ENCODE measurements around the gene TMED9. TPM values are rescaled to one million over a fixed set of nuclear protein-coding genes. Genes with fewer than 3 reads are reported as not detected.

The TMED9 gene
- total RNA-seq, 1 experiment from 2014 or later = 156 TPM

DNA sequence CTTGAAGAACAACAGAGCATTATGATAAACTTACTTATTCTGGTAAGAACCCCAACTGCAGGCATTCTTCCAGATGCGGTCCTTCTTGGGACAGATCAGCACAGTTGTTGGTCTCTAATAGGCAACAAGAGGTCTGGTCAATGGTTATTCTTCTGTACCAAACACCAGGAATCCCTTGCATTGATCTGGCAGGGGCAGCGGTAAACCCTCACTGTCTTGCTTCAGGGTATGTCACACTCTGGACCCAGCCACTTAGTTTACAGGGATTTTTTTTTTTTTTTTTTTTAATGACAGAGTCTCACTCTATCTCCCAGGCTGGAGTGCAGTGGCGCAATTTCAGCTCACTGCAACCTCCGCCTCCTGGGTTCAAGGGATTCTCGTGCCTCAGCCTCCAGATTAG lies 36.3 kb upstream of the TMED9 start:
- H4K8ac ChIP-seq (replicated peaks; ENCODE audit: insufficient read length, low read depth, low read length) = no peak overlapping the region
- peaks cover 15% of the 10 kb centered on the region for H3K23me2 ChIP-seq (ENCODE audit: insufficient read length, low read depth, low read length, poor library complexity, severe bottlenecking)
- no peak overlapping the region for H2AFZ ChIP-seq (ENCODE audit: low read length)
- no peak overlapping the region for H3K23ac ChIP-seq (ENCODE audit: insufficient read length, low read depth, low read length)
- H3K79me2 ChIP-seq (ENCODE audit: insufficient read depth, low read length) = peaks cover 9% of the 10 kb centered on the region; the same call in 1 of the 2 replicates
- no peak overlapping the region for H4K91ac ChIP-seq (ENCODE audit: insufficient read length, low read depth, low read length)
- no peak overlapping the region for H2AK5ac ChIP-seq (ENCODE audit: insufficient read length, low read length)
- no peak overlapping the region for H3K4me2 ChIP-seq (ENCODE audit: insufficient read depth, insufficient read length, low read length)
- H3K27ac ChIP-seq (ENCODE audit: insufficient read length, low read depth, low read length) = no peak overlapping the region
- H3K4me1 Mint-ChIP-seq = peaks cover 33 to 37% of the 10 kb centered on the region in 2 experiments
- H3K79me1 ChIP-seq (ENCODE audit: insufficient read depth, low read depth, low read length, poor library complexity, severe bottlenecking) = peaks cover 14% of the 10 kb centered on the region
- no peak overlapping the region for H2BK120ac ChIP-seq (ENCODE audit: low read depth, low read length, poor library complexity, severe bottlenecking)
- no peak overlapping the region for H3K4me3 Mint-ChIP-seq
- H3K27me3 ChIP-seq (ENCODE audit: insufficient read depth, low read length) = no peaks in the 10 kb centered on the region
- H4K20me1 ChIP-seq (ENCODE audit: control insufficient read depth, insufficient read depth, insufficient read length) = no peaks in the 10 kb centered on the region
- peaks cover 10 to 22% (median 22%) of the 10 kb centered on the region in 3 experiments for H3K36me3 Mint-ChIP-seq (ENCODE audit: insufficient read depth in 1 of 3, low read depth in 3 of 3)
- no peak overlapping the region for H2BK20ac ChIP-seq (ENCODE audit: low read depth, low read length, poor library complexity, severe bottlenecking)
- H3K9ac ChIP-seq (ENCODE audit: extremely low read depth, insufficient read length, low read length) = no peak overlapping the region
- no peak overlapping the region for H2BK15ac ChIP-seq (ENCODE audit: low read depth, low read length)
- no peak overlapping the region for H2BK12ac ChIP-seq (ENCODE audit: insufficient read length, low read depth, low read length)
- DNase-seq = no peak
- H3K9me3 Mint-ChIP-seq = peaks cover 7 to 8% of the 10 kb centered on the region in 2 experiments
- no peak overlapping the region for H3K56ac ChIP-seq (ENCODE audit: insufficient read length, low read depth, low read length)
- TF ChIP-seq CTCF (conservative IDR thresholded peaks at IDR 0.05) = no peak
- no peak overlapping the region for H3K14ac ChIP-seq (ENCODE audit: insufficient read depth, low read length)
- no peak overlapping the region for H2BK5ac ChIP-seq (ENCODE audit: insufficient read length, low read length)
- H3T11ph ChIP-seq (ENCODE audit: low read length) = no peak overlapping the region
- H3K18ac ChIP-seq (ENCODE audit: insufficient read length, low read depth, low read length) = no peak overlapping the region
- WGBS (ENCODE audit: extremely low coverage, insufficient read length, low lambda C conversion rate) = no CpG with 5 or more reads among the region's 5 CpGs
- H3K27ac Mint-ChIP-seq = no peak overlapping the region
- H3K4me1 ChIP-seq (ENCODE audit: insufficient read depth, low read length) = peaks cover 5% of the 10 kb centered on the region; the same call in 1 of the 2 replicates
- H3K27me3 Mint-ChIP-seq (ENCODE audit: low read depth) = peaks cover 4% of the 10 kb centered on the region; the same call in 1 of the 2 replicates
- no peaks in the 10 kb centered on the region for H3K9me3 ChIP-seq (ENCODE audit: control insufficient read depth, low read depth, low read length)
- no peak overlapping the region for H4K5ac ChIP-seq (ENCODE audit: insufficient read length, low read depth, low read length)
- H3K4ac ChIP-seq (ENCODE audit: low read depth, low read length) = no peak overlapping the region
